ENCODE measurements around the gene TMEM184A. TPM values are rescaled to one million over a fixed set of nuclear protein-coding genes. Genes with fewer than 3 reads are reported as not detected.

The TMEM184A gene
- total RNA-seq, 1 donor from 2014 or later = 5.0 TPM

DNA sequence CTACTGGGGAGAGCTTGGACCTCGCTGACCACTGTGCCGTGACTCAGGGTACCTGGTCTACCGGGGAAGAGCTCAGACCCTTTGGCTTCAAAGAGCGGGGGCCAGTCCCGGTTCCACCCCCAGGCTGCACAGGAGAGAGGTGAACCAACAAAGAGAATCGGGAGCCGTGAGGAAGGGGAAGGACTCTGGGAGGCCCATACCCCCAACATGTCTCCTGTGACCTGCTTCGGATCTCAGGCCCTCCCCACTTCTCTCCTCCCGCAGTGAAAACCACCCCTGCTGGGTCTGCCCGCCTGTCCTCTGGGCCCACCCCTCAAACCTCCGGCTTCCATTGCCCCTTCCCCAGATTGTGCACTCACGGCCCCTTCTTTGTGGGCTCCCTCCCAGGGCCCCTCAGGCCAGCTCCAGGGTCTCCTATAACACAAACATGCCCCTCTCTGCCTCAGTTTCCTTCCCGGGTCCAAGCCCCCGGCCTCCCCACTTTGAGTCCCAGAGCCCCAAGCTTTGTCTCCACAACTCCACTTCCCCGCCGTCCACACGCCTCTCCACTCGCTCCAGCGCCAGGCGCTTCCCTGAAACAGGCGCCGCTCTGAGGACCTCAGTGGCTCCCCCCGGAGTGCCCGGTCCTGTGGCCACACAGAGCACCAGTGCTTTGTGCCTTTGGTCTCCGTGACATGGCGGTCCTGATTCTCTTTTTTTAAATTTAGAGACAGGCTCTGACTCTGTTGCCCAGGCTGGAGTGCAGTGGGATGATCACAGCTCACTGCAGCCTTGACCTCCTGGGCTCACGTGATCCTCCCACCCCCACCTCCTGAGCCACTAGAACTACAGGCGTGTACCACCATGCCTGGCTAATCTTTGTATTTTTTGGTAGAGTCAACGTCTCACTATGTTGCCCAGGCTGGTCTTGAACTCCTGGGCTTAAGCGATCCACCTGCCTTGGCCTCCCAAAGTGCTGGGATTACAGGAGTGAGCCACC, 44.3 kb downstream of the TMEM184A start:
- no peaks in the 10 kb centered on the region for H3K36me3 Mint-ChIP-seq
- TF ChIP-seq, protein P1, sequence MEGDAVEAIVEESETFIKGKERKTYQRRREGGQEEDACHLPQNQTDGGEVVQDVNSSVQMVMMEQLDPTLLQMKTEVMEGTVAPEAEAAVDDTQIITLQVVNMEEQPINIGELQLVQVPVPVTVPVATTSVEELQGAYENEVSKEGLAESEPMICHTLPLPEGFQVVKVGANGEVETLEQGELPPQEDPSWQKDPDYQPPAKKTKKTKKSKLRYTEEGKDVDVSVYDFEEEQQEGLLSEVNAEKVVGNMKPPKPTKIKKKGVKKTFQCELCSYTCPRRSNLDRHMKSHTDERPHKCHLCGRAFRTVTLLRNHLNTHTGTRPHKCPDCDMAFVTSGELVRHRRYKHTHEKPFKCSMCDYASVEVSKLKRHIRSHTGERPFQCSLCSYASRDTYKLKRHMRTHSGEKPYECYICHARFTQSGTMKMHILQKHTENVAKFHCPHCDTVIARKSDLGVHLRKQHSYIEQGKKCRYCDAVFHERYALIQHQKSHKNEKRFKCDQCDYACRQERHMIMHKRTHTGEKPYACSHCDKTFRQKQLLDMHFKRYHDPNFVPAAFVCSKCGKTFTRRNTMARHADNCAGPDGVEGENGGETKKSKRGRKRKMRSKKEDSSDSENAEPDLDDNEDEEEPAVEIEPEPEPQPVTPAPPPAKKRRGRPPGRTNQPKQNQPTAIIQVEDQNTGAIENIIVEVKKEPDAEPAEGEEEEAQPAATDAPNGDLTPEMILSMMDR (IDR thresholded peaks at IDR 0.05; ENCODE audit: unreplicated experiment) = no peak
- H3K9me3 Mint-ChIP-seq = no peaks in the 10 kb centered on the region
- DNase-seq (ENCODE audit: low spot score in 2 of 2, unreplicated experiment in 2 of 2) = no peak
- H3K4me3 Mint-ChIP-seq = no peak overlapping the region
- H3K4me1 Mint-ChIP-seq = peaks cover 4% of the 10 kb centered on the region
- no peaks in the 10 kb centered on the region for H3K27me3 Mint-ChIP-seq (ENCODE audit: low read depth)
- H3K27ac Mint-ChIP-seq = no peak overlapping the region

DNA sequence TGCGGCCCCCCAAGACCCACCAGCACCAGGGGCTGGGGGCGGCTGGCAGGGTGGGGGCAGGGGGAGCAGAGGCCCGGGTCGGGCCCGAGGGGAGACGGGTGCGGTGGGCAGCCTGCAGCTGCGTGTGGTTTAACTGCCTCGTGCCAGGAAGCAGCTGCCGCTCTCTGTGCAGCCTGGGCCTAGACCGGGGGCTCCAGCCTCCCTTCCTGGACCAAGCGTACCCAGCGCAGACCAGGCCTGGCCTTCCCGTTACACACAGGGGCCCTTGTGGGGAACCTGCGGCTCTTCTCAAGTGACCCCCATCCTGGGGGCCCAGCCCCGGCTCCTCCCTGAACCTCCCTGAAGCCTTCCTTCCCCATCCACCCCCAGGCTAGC, 45.2 kb downstream of the TMEM184A start:
- TF ChIP-seq, protein P1 (IDR thresholded peaks at IDR 0.05; ENCODE audit: unreplicated experiment) = no peak
- Mint-ChIP-seq H3K4me1 (peaks cover 6% of the 10 kb centered on the region), H3K27ac (no peak overlapping the region), H3K27me3 (ENCODE audit: low read depth) (no peaks in the 10 kb centered on the region), H3K36me3 (no peaks in the 10 kb centered on the region), H3K9me3 (no peaks in the 10 kb centered on the region), H3K4me3 (no peak overlapping the region)
- DNase-seq (ENCODE audit: low spot score in 2 of 2, unreplicated experiment in 2 of 2) = no peak

DNA sequence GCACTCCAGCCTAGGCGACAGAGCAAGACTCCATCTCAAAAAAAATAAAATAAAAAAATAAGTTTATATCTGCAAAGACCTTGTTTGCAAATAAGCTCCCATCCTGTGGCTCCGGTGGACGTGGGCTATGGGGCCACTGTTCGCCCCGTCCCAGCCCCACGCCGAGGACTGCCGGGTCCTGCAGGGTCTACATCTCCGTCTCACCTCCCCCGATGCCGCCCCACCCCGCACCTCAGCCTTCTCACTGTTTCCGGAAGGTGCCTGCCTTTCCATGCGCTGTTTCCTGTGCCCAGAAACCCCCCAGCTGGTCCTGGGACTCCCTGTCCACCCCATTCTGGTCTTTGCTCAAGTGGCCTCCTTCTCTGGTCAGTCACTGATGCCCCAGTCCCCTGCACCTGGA, 46.8 kb downstream of the TMEM184A start:
- TF ChIP-seq, protein P1 (IDR thresholded peaks at IDR 0.05; ENCODE audit: unreplicated experiment) = no peak
- no peaks in the 10 kb centered on the region for H3K9me3 Mint-ChIP-seq
- no peaks in the 10 kb centered on the region for H3K27me3 Mint-ChIP-seq (ENCODE audit: low read depth)
- no peak for DNase-seq (ENCODE audit: low spot score in 2 of 2, unreplicated experiment in 2 of 2)
- H3K36me3 Mint-ChIP-seq = no peaks in the 10 kb centered on the region
- no peak overlapping the region for H3K4me3 Mint-ChIP-seq
- H3K27ac Mint-ChIP-seq = no peak overlapping the region
- H3K4me1 Mint-ChIP-seq = peaks cover 9% of the 10 kb centered on the region

DNA sequence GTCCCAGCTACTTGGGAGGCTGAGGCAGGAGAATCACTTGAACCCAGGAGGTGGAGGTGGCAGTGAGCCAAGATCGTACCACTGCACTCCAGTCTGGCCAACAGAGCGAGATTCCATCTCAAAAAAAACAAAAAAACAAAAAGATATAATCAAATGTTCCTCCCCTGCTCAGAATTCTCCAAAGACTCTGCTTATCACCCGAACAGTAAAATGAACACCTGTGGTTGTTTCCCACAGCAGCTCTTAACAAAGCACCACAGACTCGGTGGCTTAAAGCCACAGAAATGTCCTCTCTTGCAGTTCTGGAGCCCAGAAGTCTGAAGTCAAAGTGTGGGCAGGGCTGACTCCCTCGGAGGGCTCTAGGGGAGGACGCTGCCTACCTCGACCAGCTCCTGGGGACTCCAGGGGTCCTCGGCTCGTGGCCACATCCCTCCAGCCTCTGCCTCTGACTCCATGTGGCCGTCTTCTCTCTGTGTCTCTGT, 47.7 kb downstream of the TMEM184A start:
- TF ChIP-seq, protein P1 (IDR thresholded peaks at IDR 0.05; ENCODE audit: unreplicated experiment) = no peak
- Mint-ChIP-seq H3K9me3 (no peaks in the 10 kb centered on the region), H3K27ac (no peak overlapping the region), H3K4me3 (no peak overlapping the region), H3K4me1 (peaks cover 9% of the 10 kb centered on the region), H3K36me3 (no peaks in the 10 kb centered on the region), H3K27me3 (ENCODE audit: low read depth) (no peaks in the 10 kb centered on the region)
- no peak for DNase-seq (ENCODE audit: low spot score in 2 of 2, unreplicated experiment in 2 of 2)

DNA sequence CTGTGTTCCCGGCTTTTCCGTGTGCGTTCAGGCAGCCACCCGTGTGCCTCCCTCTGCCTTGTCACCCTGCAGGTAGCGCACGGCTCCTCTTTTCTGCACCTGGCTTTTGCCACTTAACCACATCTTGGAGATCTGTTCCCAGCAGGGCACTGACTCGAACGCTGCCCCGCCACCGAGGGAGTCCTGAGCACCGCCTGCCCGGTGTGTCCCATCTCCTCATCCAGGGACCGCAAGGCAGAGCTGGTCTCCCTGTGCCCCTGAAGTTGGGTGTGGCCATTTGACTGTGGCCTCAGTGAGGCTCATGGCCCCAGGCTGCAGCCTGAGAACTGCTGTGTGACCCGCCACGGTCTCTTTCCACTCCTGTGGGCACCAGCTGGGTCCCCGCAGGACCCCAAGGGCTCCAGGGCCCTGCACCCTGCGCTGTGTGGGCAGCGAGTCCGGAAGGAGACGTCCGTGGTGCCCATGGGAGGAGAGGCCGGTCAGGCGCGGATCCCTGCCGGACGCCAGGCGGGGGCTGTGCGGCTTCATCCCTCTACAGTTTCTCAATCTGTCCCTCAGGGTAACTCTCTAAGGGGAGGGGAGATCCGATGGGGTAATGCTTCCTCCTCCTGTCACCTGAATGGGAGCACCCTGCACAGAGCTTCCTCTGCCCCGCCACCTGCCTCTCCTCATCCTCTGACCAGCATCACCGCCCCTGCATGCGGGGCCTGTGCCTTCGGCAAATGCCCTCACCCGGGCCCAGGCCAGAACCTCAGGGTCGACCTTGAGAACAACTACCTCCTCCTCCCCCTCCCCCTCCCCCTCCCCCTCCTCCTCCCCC, 50.1 kb downstream of the TMEM184A start:
- H3K9me3 Mint-ChIP-seq = no peaks in the 10 kb centered on the region
- peaks cover 10% of the 10 kb centered on the region for H3K36me3 Mint-ChIP-seq
- DNase-seq (ENCODE audit: low spot score in 2 of 2, unreplicated experiment in 2 of 2) = no peak
- H3K4me1 Mint-ChIP-seq = peaks cover 25% of the 10 kb centered on the region
- peak overlapping the region; percentile 87 for H3K4me3 Mint-ChIP-seq
- no peaks in the 10 kb centered on the region for H3K27me3 Mint-ChIP-seq (ENCODE audit: low read depth)
- TF ChIP-seq, protein P1 (IDR thresholded peaks at IDR 0.05; ENCODE audit: unreplicated experiment) = no peak
- H3K27ac Mint-ChIP-seq = no peak overlapping the region
